Measurements from ENCODE around the gene PDGFC.

The PDGFC gene

DNA sequence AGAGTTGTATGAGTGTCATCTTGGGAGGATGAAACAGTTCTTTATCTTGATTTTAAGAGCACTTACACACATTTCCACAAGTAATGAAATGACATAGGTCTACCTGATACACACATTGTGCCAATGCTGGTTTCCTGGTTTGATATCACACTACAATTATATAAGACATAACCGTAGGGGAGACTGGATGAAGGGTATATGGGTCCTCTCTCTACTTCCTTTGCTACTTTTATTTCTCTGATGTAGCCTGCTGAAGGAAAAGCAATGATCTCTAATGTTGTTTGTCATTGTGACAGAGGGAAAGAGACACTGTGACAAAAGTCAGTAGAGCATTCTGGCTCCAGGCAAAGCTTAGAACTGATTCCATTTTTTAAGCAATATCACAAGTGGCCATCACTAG, 238.0 kb downstream of the PDGFC start:
- no peak for DNase-seq

DNA sequence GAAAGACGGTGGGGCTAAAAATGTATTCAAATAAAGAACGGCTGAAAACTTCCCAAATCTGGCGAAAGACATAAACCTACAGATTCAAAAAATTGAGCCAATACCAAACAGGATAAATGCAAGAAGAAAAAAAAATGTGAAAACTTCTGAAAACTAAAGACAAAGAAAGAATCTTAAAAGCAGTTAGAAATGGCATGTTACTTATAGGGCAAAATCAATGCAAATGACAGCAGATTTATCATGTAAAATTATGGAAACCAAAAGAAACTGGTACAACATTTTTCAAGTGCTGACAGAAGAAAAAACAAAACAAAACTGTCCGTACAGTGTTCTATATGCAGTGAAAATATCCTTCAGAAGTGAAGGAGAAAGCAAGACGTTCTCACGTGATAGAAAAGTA, 239.0 kb downstream of the PDGFC start:
- DNase-seq = no peak

DNA sequence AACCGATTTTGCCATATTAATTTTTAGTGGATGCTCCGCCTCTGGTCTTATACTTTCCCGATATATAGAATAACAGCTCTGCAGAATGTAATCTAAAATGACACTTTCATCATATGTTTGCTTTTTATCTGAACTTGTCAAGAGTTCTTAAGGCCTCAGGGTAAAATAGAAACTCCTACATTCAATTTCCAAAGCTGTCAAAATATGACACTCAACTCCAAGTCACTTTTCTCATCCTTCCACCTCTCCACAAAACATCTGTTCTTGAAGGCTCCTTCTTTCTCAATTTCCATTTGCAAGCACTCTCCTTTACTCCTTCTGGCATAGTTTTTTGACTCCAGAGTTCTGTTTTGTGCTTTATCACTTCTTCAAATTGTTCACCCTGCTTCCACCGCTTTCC, 242.2 kb downstream of the PDGFC start:
- DNase-seq = no peak

DNA sequence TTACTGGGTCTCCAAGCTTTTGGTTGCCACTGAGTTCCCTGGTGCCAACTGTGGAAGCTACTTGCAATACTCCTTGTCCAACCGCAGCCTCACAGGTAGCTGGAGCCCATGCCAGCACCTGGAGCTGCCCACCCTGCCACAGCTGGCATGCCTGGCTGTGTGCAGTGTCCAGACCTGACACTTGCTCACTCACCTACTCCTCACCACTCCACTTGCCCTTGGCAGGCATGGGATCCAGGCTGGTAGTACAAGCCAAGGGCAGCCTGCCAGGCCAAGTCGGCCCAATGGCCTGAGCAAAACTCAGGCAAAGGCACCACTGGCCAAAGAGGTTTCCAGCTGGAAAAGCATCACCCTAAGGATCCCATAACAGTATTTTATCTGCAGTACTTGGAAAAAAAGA, 246.3 kb downstream of the PDGFC start:
- no peak for DNase-seq

DNA sequence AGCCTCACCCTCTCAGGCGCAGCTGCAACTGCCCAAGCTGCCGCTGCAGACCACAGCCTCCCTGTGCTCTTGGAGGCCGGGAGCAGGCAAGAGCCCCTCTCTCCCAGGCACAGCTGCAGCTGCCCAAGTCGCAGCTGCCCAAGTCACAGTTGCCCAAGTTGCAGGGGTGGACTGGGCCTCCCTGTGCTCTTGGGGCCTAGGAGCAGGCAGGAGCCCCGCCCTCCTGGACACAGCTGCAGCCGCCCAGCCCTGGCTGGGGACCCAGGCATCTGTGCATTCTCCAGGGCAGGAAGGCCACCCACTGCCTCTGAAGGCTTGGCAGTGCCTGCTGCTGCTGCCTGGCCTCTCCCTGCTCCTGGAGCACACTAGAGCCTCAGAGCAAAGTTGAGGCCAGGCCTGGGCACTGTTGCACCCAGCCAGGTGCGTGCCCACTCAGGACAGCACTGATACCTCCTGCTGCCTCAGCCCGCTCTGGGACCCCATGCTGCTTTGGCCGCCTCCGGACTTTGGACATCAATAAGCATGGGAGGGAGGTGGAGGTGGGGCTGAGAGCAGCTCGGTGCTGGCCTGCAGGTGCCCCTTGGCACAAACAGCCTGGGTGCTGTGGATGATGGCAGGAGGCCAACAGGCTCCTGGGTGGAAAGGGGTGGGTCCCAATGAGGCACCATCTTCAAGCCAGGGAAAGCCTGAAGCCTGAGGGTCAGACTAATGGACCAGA, 247.5 kb downstream of the PDGFC start:
- no peak for DNase-seq

DNA sequence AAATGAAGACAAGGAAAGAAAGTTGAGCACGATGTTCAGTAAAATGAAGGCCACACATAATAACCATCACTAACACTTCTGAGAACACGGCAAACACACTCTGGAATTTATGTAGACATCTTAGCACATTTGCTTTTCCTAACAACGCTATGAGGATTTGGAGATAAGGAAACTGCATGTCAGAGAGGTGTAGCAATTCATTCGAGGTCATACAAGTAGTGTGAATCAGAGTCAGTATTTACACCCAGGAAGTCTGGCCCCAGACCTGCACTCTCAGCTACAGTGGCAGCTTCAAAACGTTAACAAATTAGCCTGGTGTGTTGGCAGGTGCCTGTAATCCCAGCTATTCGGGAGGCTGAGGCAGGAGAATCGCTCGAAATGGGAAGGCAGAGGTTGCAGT, 253.4 kb downstream of the PDGFC start:
- no peak for DNase-seq

DNA sequence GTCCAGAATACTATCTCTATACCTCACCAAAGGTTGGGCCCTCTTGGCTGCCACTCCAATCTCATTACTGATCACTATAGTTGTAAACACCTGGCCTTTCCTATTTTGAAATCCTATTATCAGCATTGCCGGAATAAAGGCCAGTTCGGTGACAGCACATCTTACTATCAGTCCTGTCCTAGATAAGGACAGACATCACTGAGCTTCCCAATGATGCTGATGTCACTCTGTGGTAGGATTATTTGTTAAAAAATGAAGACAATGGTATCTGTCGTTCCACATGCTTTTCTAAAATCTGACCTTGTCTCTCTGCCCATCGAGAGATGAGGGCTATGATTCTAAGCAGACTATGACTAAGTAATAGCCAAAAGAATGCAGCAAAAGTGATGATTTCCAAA, 260.4 kb downstream of the PDGFC start:
- DNase-seq = no peak

Measured in activated CD4-positive, alpha-beta T cell treated with anti-CD3 and anti-CD28 coated beads, Interleukin-10, Interleukin-2, amounts not matched to agents 100 ng/mL and 50 ng/mL, durations not matched to agents 16 hours and 8 hours (primary cell).